Adipocyte (in vitro differentiated cells): ENCODE results near the gene UPB1.
A peak's percentile ranks its signal among the peaks of the same experiment; 100 is the strongest.

Experiments used
- DNase-seq: peaks from one replicate; pipeline ENCODE4 v3.0.0-alpha.2; 2015; ENCODE audit warnings: low read depth
- H3K27me3 ChIP-seq: replicated peaks from 2 replicates; pipeline ENCODE4 v1.7.0; 2013; ENCODE audit warnings: mild to moderate bottlenecking, low read length, moderate library complexity; ENCODE audit not compliant: control insufficient read depth, insufficient read depth
- H3K36me3 ChIP-seq: 2 replicates; pipeline ENCODE4 v1.7.0; 2013; ENCODE audit warnings: low read length, mild to moderate bottlenecking, moderate library complexity; ENCODE audit not compliant: control insufficient read depth, insufficient read depth, severe bottlenecking
- H3K4me1 ChIP-seq: 2 replicates; pipeline ENCODE4 v1.7.0; 2013; ENCODE audit warnings: mild to moderate bottlenecking, low read length, moderate library complexity; ENCODE audit not compliant: control insufficient read depth, insufficient read depth
- H3K4me3 ChIP-seq: 2 replicates; pipeline ENCODE4 v1.7.0; 2013; ENCODE audit warnings: mild to moderate bottlenecking, low read length, moderate library complexity
- H3K9ac ChIP-seq: 2 replicates; pipeline ENCODE4 v1.7.0; 2013; ENCODE audit warnings: mild to moderate bottlenecking, low read length, moderate library complexity
- H3K9me3 ChIP-seq: 2 replicates; pipeline ENCODE4 v1.7.0; 2013; ENCODE audit warnings: mild to moderate bottlenecking, low read length, moderate library complexity; ENCODE audit not compliant: control insufficient read depth

Gene UPB1

GRCh38 chr22:24504956-24505736 lies 10.0 kb downstream of the UPB1 start:
- peaks cover 11% of the 10 kb centered on the region for H3K27me3 ChIP-seq
- H3K9me3 ChIP-seq, result no peaks in the 10 kb centered on the region
- H3K36me3 ChIP-seq, result no peaks in the 10 kb centered on the region
- no peak overlapping the region for H3K4me3 ChIP-seq
- H3K9ac ChIP-seq, result no peak overlapping the region
- no peak for DNase-seq
- peaks cover 33% of the 10 kb centered on the region for H3K4me1 ChIP-seq

- no peaks in the 10 kb centered on the region for H3K9me3 ChIP-seq
- H3K36me3 ChIP-seq, result no peaks in the 10 kb centered on the region
- no peak overlapping the region for H3K9ac ChIP-seq
- no peak overlapping the region for H3K4me3 ChIP-seq
- no peaks in the 10 kb centered on the region for H3K27me3 ChIP-seq
- peaks cover 46% of the 10 kb centered on the region for H3K4me1 ChIP-seq
- peak; percentile 38 for DNase-seq
Measured at GRCh38 chr22:24506802-24507438, 11.8 kb downstream of the UPB1 start.

GRCh38 chr22:24507716-24508115 lies 12.6 kb downstream of the UPB1 start:
- DNase-seq, result no peak
- Histone ChIP-seq H3K4me3 (no peak overlapping the region), H3K9ac (no peak overlapping the region)

GRCh38 chr22:24510637-24511625 lies 15.8 kb downstream of the UPB1 start:
- peaks cover 25% of the 10 kb centered on the region for H3K4me1 ChIP-seq
- peaks cover 6% of the 10 kb centered on the region for H3K27me3 ChIP-seq
- peak; percentile 73 for DNase-seq
- H3K9me3 ChIP-seq, result no peaks in the 10 kb centered on the region
- no peaks in the 10 kb centered on the region for H3K36me3 ChIP-seq
- peak overlapping the region; percentile 1 for H3K4me3 ChIP-seq
- no peak overlapping the region for H3K9ac ChIP-seq

More at GRCh38 chr22:24507716-24508115, 12.6 kb downstream of the UPB1 start:
- no peaks in the 10 kb centered on the region for H3K9me3 ChIP-seq
- H3K27me3 ChIP-seq, result no peaks in the 10 kb centered on the region
- no peaks in the 10 kb centered on the region for H3K36me3 ChIP-seq
- H3K4me1 ChIP-seq, result peaks cover 50% of the 10 kb centered on the region

GRCh38 chr22:24512043-24512442 lies 16.9 kb downstream of the UPB1 start:
- no peak for DNase-seq
- peaks cover 6% of the 10 kb centered on the region for H3K27me3 ChIP-seq
- H3K4me3 ChIP-seq, result no peak overlapping the region
- H3K36me3 ChIP-seq, result no peaks in the 10 kb centered on the region
- H3K4me1 ChIP-seq, result peaks cover 30% of the 10 kb centered on the region
- no peaks in the 10 kb centered on the region for H3K9me3 ChIP-seq
- H3K9ac ChIP-seq, result no peak overlapping the region

- peaks cover 33% of the 10 kb centered on the region for H3K4me1 ChIP-seq
- peaks cover 6% of the 10 kb centered on the region for H3K27me3 ChIP-seq
- H3K9me3 ChIP-seq, result no peaks in the 10 kb centered on the region
- DNase-seq, result no peak
- no peak overlapping the region for H3K9ac ChIP-seq
- no peak overlapping the region for H3K4me3 ChIP-seq
- H3K36me3 ChIP-seq, result no peaks in the 10 kb centered on the region
Measured at GRCh38 chr22:24513378-24514240, 18.5 kb downstream of the UPB1 start.

- H3K4me3 ChIP-seq, result no peak overlapping the region
- no peak for DNase-seq
- H3K27me3 ChIP-seq, result peaks cover 6% of the 10 kb centered on the region
- no peaks in the 10 kb centered on the region for H3K9me3 ChIP-seq
- H3K36me3 ChIP-seq, result no peaks in the 10 kb centered on the region
- no peak overlapping the region for H3K9ac ChIP-seq
- H3K4me1 ChIP-seq, result peaks cover 33% of the 10 kb centered on the region
Measured at GRCh38 chr22:24514241-24515026, 19.3 kb downstream of the UPB1 start.

GRCh38 chr22:24515027-24515338 lies 19.9 kb downstream of the UPB1 start:
- no peak overlapping the region for H3K9ac ChIP-seq
- H3K27me3 ChIP-seq, result peaks cover 6% of the 10 kb centered on the region
- peaks cover 33% of the 10 kb centered on the region for H3K4me1 ChIP-seq
- H3K36me3 ChIP-seq, result no peaks in the 10 kb centered on the region
- no peak overlapping the region for H3K4me3 ChIP-seq
- no peak for DNase-seq
- H3K9me3 ChIP-seq, result no peaks in the 10 kb centered on the region

GRCh38 chr22:24516301-24516737 lies 21.2 kb downstream of the UPB1 start:
- H3K9me3 ChIP-seq, result no peaks in the 10 kb centered on the region
- no peaks in the 10 kb centered on the region for H3K36me3 ChIP-seq
- H3K4me3 ChIP-seq, result peak overlapping the region; percentile 38
- peaks cover 22% of the 10 kb centered on the region for H3K4me1 ChIP-seq
- peak; percentile 96 for DNase-seq
- H3K27me3 ChIP-seq, result peaks cover 6% of the 10 kb centered on the region
- no peak overlapping the region for H3K9ac ChIP-seq

- DNase-seq, result no peak
- no peaks in the 10 kb centered on the region for H3K9me3 ChIP-seq
- H3K27me3 ChIP-seq, result peaks cover 6% of the 10 kb centered on the region
- no peak overlapping the region for H3K4me3 ChIP-seq
- H3K4me1 ChIP-seq, result peaks cover 15% of the 10 kb centered on the region
- H3K9ac ChIP-seq, result no peak overlapping the region
- H3K36me3 ChIP-seq, result no peaks in the 10 kb centered on the region
Measured at GRCh38 chr22:24517446-24517845, 22.3 kb downstream of the UPB1 start.
